Astrocyte (in vitro differentiated cells and primary cell): ENCODE data around the gene RNGTT. TPM values are rescaled to one million over a fixed set of nuclear protein-coding genes. Genes with fewer than 3 reads are reported as not detected.
"Not testable (repeated sequence)": the region's sequence is repeated elsewhere in the genome, so short reads cannot be mapped to it uniquely, and the experiment has no call there.

Experiments
- DNase-seq: peaks from one replicate; pipeline ENCODE4 v3.0.0-alpha.2; 2010; ENCODE audit warnings: low read depth
- FAIRE-seq: peaks from 2 replicates; lab custom pipeline; 2011; peaks lifted over from hg19 to GRCh38; lab: Jason Lieb, UNC
- H2AFZ ChIP-seq: 2 replicates; pipeline ENCODE4 v1.6.0; 2012; ENCODE audit warnings: low read depth, low read length, inconsistent platforms
- H3K27ac ChIP-seq: 2 replicates; pipeline ENCODE4 v1.5.1; 2011; ENCODE audit warnings: low read depth, low read length, inconsistent platforms
- H3K27me3 ChIP-seq: 2 replicates; pipeline ENCODE4 v1.6.0; 2011; ENCODE audit warnings: low read length, inconsistent platforms; ENCODE audit not compliant: insufficient read depth
- H3K36me3 ChIP-seq: 2 replicates; pipeline ENCODE4 v1.5.1; 2011; ENCODE audit warnings: low read length, inconsistent platforms; ENCODE audit not compliant: insufficient read depth
- H3K4me1 ChIP-seq: 2 replicates; pipeline ENCODE4 v1.5.1; 2011; ENCODE audit warnings: low read length, inconsistent platforms; ENCODE audit not compliant: insufficient read depth
- H3K4me2 ChIP-seq: 2 replicates; pipeline ENCODE4 v1.6.0; 2012; ENCODE audit warnings: low read length, inconsistent platforms
- H3K4me3 ChIP-seq: 2 replicates; pipeline ENCODE4 v1.5.1; 2011; ENCODE audit warnings: low read depth, mild to moderate bottlenecking, low read length, inconsistent platforms; ENCODE audit not compliant: insufficient read depth
- H3K79me2 ChIP-seq: 2 replicates; pipeline ENCODE4 v1.6.0; 2012; ENCODE audit warnings: mild to moderate bottlenecking, low read length, inconsistent platforms; ENCODE audit not compliant: insufficient read depth
- H3K9ac ChIP-seq: 2 replicates; pipeline ENCODE4 v1.6.0; 2012; ENCODE audit warnings: mild to moderate bottlenecking, low read length, inconsistent platforms
- H3K9me3 ChIP-seq: 2 replicates; pipeline ENCODE4 v1.5.1; 2012; ENCODE audit warnings: low read depth, mild to moderate bottlenecking, low read length, inconsistent platforms; ENCODE audit not compliant: insufficient read depth
- H4K20me1 ChIP-seq: 2 replicates; pipeline ENCODE4 v1.6.0; 2012; ENCODE audit warnings: low read length, inconsistent platforms; ENCODE audit not compliant: insufficient read depth
- H3K27ac Mint-ChIP-seq: one replicate; pipeline ENCODE4 v1.8.0; 2021; ENCODE audit warnings: mild to moderate bottlenecking, mixed read lengths; ENCODE audit not compliant: unreplicated experiment
- H3K27me3 Mint-ChIP-seq: one replicate; pipeline ENCODE4 v1.8.0; 2021; ENCODE audit warnings: low read depth, mixed read lengths; ENCODE audit not compliant: unreplicated experiment
- H3K36me3 Mint-ChIP-seq: one replicate; pipeline ENCODE4 v1.8.0; 2021; ENCODE audit warnings: low read depth, mixed read lengths; ENCODE audit not compliant: unreplicated experiment
- H3K4me1 Mint-ChIP-seq: one replicate; pipeline ENCODE4 v1.8.0; 2021; ENCODE audit warnings: low read depth, mixed read lengths; ENCODE audit not compliant: unreplicated experiment
- H3K4me3 Mint-ChIP-seq: one replicate; pipeline ENCODE4 v1.8.0; 2021; ENCODE audit warnings: mild to moderate bottlenecking, moderate library complexity, mixed read lengths; ENCODE audit not compliant: unreplicated experiment
- H3K9me3 Mint-ChIP-seq: one replicate; pipeline ENCODE4 v1.8.0; 2021; ENCODE audit warnings: mild to moderate bottlenecking, mixed read lengths; ENCODE audit not compliant: unreplicated experiment
- CTCF ChIP-seq: IDR thresholded peaks from 2 replicates; pipeline ENCODE4 v1.5.1; 2011; ENCODE audit warnings: low read depth, mild to moderate bottlenecking, inconsistent platforms, low read length, moderate library complexity; ENCODE audit not compliant: insufficient read depth
- EZH2 ChIP-seq: IDR thresholded peaks from 2 replicates; pipeline ENCODE4 v1.6.1; 2012; ENCODE audit warnings: mild to moderate bottlenecking, low read length, inconsistent platforms; ENCODE audit not compliant: insufficient read depth
- total RNA-seq: library from RNA; stranded (reverse); gene quantifications from 2 replicates; pipeline ENCODE4 v1.2.1, GENCODE V29; 2021

Gene RNGTT
- total RNA-seq, 1 donor from 2014 or later, result 16.0 TPM

GRCh38 chr6:88839280-88839679, 124.1 kb downstream of the RNGTT start:
- Mint-ChIP-seq H3K4me3 (no peak overlapping the region), H3K36me3 (peaks cover 9% of the 10 kb centered on the region), H3K4me1 (peaks cover 5% of the 10 kb centered on the region), H3K27ac (no peak overlapping the region), H3K9me3 (peaks cover 8% of the 10 kb centered on the region), H3K27me3 (no peaks in the 10 kb centered on the region)
- Histone ChIP-seq H3K36me3 (no peaks in the 10 kb centered on the region), H3K27ac (no peak overlapping the region), H3K9ac (no peak overlapping the region), H4K20me1 (no peaks in the 10 kb centered on the region), H3K4me1 (peaks cover 7% of the 10 kb centered on the region), H3K79me2 (no peaks in the 10 kb centered on the region), H3K9me3 (peaks cover 3% of the 10 kb centered on the region), H3K4me2 (no peak overlapping the region), H3K4me3 (no peak overlapping the region), H3K27me3 (no peaks in the 10 kb centered on the region), H2AFZ (no peak overlapping the region)
- FAIRE-seq (no peak), DNase-seq (no peak)
- no peak for TF ChIP-seq CTCF
- TF ChIP-seq EZH2, result no peak

GRCh38 chr6:88835210-88835609, 128.2 kb downstream of the RNGTT start:
- no peak overlapping the region for H3K4me3 Mint-ChIP-seq
- H3K79me2 ChIP-seq, result no peaks in the 10 kb centered on the region
- no peaks in the 10 kb centered on the region for H3K36me3 ChIP-seq
- peaks cover 26% of the 10 kb centered on the region for H3K36me3 Mint-ChIP-seq
- H3K9me3 ChIP-seq, result peaks cover 3% of the 10 kb centered on the region
- TF ChIP-seq CTCF (no peak), EZH2 (no peak)
- no peak overlapping the region for H3K27ac Mint-ChIP-seq
- H3K9me3 Mint-ChIP-seq, result peaks cover 36% of the 10 kb centered on the region
- H4K20me1 ChIP-seq, result no peaks in the 10 kb centered on the region
- H2AFZ ChIP-seq, result no peak overlapping the region
- H3K4me2 ChIP-seq, result no peak overlapping the region
- H3K27ac ChIP-seq, result no peak overlapping the region
- DNase-seq (no peak), FAIRE-seq (no peak)
- no peaks in the 10 kb centered on the region for H3K27me3 ChIP-seq
- no peaks in the 10 kb centered on the region for H3K4me1 Mint-ChIP-seq
- H3K4me3 ChIP-seq, result no peak overlapping the region
- no peaks in the 10 kb centered on the region for H3K4me1 ChIP-seq
- no peak overlapping the region for H3K9ac ChIP-seq
- H3K27me3 Mint-ChIP-seq, result no peaks in the 10 kb centered on the region

GRCh38 chr6:88833071-88833470, 130.3 kb downstream of the RNGTT start:
- DNase-seq, FAIRE-seq: not testable (repeated sequence)
- peaks cover 28% of the 10 kb centered on the region for H3K36me3 Mint-ChIP-seq

GRCh38 chr6:88827599-88827998, 135.8 kb downstream of the RNGTT start:
- H2AFZ ChIP-seq, H3K27ac Mint-ChIP-seq, H3K4me2 ChIP-seq, H4K20me1 ChIP-seq, H3K27me3 Mint-ChIP-seq, H3K4me3 Mint-ChIP-seq, H3K9me3 ChIP-seq, DNase-seq, H3K9ac ChIP-seq, H3K4me3 ChIP-seq, H3K27ac ChIP-seq, H3K4me1 Mint-ChIP-seq, FAIRE-seq, H3K36me3 ChIP-seq, H3K27me3 ChIP-seq, H3K4me1 ChIP-seq, H3K79me2 ChIP-seq: not testable (repeated sequence)
- Mint-ChIP-seq H3K9me3 (peaks cover 21% of the 10 kb centered on the region), H3K36me3 (peaks cover 12% of the 10 kb centered on the region)

More at GRCh38 chr6:88833071-88833470, 130.3 kb downstream of the RNGTT start:
- H2AFZ ChIP-seq, H3K36me3 ChIP-seq, H3K9ac ChIP-seq, H4K20me1 ChIP-seq, H3K27ac ChIP-seq, H3K27me3 Mint-ChIP-seq, H3K4me1 ChIP-seq, H3K9me3 ChIP-seq, H3K4me3 ChIP-seq, H3K4me3 Mint-ChIP-seq, H3K27me3 ChIP-seq, H3K27ac Mint-ChIP-seq, H3K4me1 Mint-ChIP-seq, H3K4me2 ChIP-seq, H3K79me2 ChIP-seq: not testable (repeated sequence)
- peaks cover 41% of the 10 kb centered on the region for H3K9me3 Mint-ChIP-seq
